Panc1 (cell line): ENCODE results near the gene RUVBL1. TPM values are rescaled to one million over a fixed set of nuclear protein-coding genes. Genes with fewer than 3 reads are reported as not detected.

Source experiments
- ATAC-seq: fragments of 200-7000 bp; cut with Tn5 transposase; 2 replicates; pipeline ENCODE4 v1.9.1; 2020; ENCODE audit warnings: mild to moderate bottlenecking, moderate library complexity
- BruUV-seq: library from RNA; stranded (reverse); fragments of 400-500 nt; replicated peaks from 2 replicates; lab custom pipeline; 2021; lab: Mats Ljungman, UMichigan
- CTCF ChIA-PET: fragments of 300-600 bp; sonication (Branson Sonifier 250); formaldehyde crosslinking; loops from one replicate; lab custom pipeline; 2022; ENCODE audit warnings: antibody characterized with exemption; lab: Charles Lee
- POLR2A ChIA-PET: fragments of 300-600 bp; sonication (Branson Sonifier 250); formaldehyde crosslinking; loops from one replicate; lab custom pipeline; 2022; ENCODE audit warnings: antibody characterized with exemption; lab: Charles Lee
- DNase-seq: peaks from one replicate; pipeline ENCODE4 v3.0.0-alpha.2; 2010; ENCODE audit warnings: low read depth, low spot score
- H3K27ac ChIP-seq: 2 replicates; pipeline ENCODE4 v1.5.1; 2011; ENCODE audit warnings: mild to moderate bottlenecking, low read length, inconsistent platforms
- H3K27me3 ChIP-seq: fragments of 200-500 bp; sonication (Bioruptor generic); 2 replicates; pipeline ENCODE4 v1.6.0; 2014; ENCODE audit warnings: low read length, inconsistent platforms; ENCODE audit not compliant: control insufficient read depth, insufficient read depth
- H3K36me3 ChIP-seq: fragments of 200-500 bp; sonication (Bioruptor generic); 2 replicates; pipeline ENCODE4 v1.5.1; 2014; ENCODE audit warnings: inconsistent platforms, mild to moderate bottlenecking, low read length, moderate library complexity; ENCODE audit not compliant: control insufficient read depth, insufficient read depth
- H3K4me1 ChIP-seq: 2 replicates; pipeline ENCODE4 v1.5.1; 2011; ENCODE audit warnings: inconsistent platforms, mild to moderate bottlenecking, low read length, moderate library complexity; ENCODE audit not compliant: control insufficient read depth, insufficient read depth
- H3K4me3 ChIP-seq, 2 experiments: 2 replicates each; pipeline ENCODE4 v1.5.1; 2011 to 2012; ENCODE audit warnings: low read depth in 2 of 2, low read length in 2 of 2, mild to moderate bottlenecking in 2 of 2, inconsistent platforms in 1 of 2, moderate library complexity in 1 of 2
- H3K9me3 ChIP-seq: fragments of 200-500 bp; sonication (Bioruptor generic); 2 replicates; pipeline ENCODE4 v1.5.1; 2014; ENCODE audit warnings: low read depth, mild to moderate bottlenecking, inconsistent platforms, low read length, moderate library complexity; ENCODE audit not compliant: control insufficient read depth, insufficient read depth
- POLR2AphosphoS5 ChIP-seq: IDR thresholded peaks from 2 replicates; pipeline ENCODE4 v1.6.1; 2012; ENCODE audit warnings: mild to moderate bottlenecking, low read depth, low read length, moderate library complexity
- SIN3A ChIP-seq: IDR thresholded peaks from 2 replicates; pipeline ENCODE4 v1.6.1; 2012; ENCODE audit warnings: low read depth, mild to moderate bottlenecking, low read length, moderate library complexity, borderline replicate concordance; ENCODE audit not compliant: insufficient read depth
- TCF7L2 ChIP-seq: IDR thresholded peaks from 2 replicates; pipeline ENCODE4 v1.6.1; 2011; ENCODE audit warnings: mild to moderate bottlenecking, low read depth, low read length, inconsistent platforms
- in situ Hi-C: cut with HindIII; loops from 2 replicates; pipeline ENCODE4 v1.10.0; 2016; ENCODE audit warnings: low sequenced_read_pairs, low pct_unique_long_range_greater_than_20kb
- intact Hi-C: fragments of 100-400 bp; cut with micrococcal nuclease; formaldehyde crosslinking; loops from one replicate; pipeline ENCODE4 v1.10.0; 2022; ENCODE audit not compliant: unreplicated experiment
- total RNA-seq: library from RNA; stranded (reverse); gene quantifications from one replicate; pipeline ENCODE4 v1.2.1, GENCODE V29; 2021; ENCODE audit not compliant: unreplicated experiment
- TF ChIP-seq, protein P1 (sequence below): fragments of 450-650 bp; IDR thresholded peaks from 2 replicates; pipeline ENCODE4 v1.5.1; 2017; ENCODE audit warnings: mild to moderate bottlenecking
- TF ChIP-seq, protein P2 (sequence below), 2 experiments: IDR thresholded peaks; 2 replicates each; pipeline ENCODE4 v1.6.1; 2011 to 2012; ENCODE audit warnings: low read depth in 2 of 2, control low read depth in 1 of 2, low read length in 1 of 2, mild to moderate bottlenecking in 1 of 2, moderate library complexity in 1 of 2; ENCODE audit not compliant: insufficient read depth in 1 of 2

Gene RUVBL1
- total RNA-seq, 1 experiment from 2014 or later = 122 TPM

DNA sequence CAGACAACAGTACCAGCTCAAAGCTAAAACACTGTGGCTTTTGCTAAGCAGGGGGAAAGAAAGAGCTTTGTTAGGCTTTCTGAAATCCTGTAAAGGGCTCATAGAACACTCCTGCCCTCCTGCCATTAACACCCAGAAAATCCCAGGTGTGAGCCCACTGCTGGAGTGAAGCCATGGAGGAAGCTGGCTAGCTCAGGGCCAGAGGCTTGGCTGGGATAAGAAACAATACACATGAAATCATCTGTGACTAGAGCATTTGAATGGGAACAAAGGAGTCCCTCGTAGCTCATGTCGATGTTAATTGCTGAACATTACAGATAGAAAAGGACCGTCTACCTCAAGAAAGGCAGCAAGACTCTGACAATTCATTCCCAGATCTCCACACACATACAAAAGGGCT, 23.5 kb downstream of the RUVBL1 start:
- no peak for ATAC-seq
- Histone ChIP-seq H3K4me3 (no peak overlapping the region), H3K4me1 (no peaks in the 10 kb centered on the region), H3K27ac (no peak overlapping the region), H3K36me3 (peaks cover 50% of the 10 kb centered on the region), H3K9me3 (no peaks in the 10 kb centered on the region), H3K27me3 (no peaks in the 10 kb centered on the region)
- no peak for DNase-seq
- intact Hi-C loops (no loop called here), in situ Hi-C loops (no loop called here)
- TF ChIP-seq, protein P1, sequence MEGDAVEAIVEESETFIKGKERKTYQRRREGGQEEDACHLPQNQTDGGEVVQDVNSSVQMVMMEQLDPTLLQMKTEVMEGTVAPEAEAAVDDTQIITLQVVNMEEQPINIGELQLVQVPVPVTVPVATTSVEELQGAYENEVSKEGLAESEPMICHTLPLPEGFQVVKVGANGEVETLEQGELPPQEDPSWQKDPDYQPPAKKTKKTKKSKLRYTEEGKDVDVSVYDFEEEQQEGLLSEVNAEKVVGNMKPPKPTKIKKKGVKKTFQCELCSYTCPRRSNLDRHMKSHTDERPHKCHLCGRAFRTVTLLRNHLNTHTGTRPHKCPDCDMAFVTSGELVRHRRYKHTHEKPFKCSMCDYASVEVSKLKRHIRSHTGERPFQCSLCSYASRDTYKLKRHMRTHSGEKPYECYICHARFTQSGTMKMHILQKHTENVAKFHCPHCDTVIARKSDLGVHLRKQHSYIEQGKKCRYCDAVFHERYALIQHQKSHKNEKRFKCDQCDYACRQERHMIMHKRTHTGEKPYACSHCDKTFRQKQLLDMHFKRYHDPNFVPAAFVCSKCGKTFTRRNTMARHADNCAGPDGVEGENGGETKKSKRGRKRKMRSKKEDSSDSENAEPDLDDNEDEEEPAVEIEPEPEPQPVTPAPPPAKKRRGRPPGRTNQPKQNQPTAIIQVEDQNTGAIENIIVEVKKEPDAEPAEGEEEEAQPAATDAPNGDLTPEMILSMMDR = no peak
- TF ChIP-seq TCF7L2 = no peak
- no peak for TF ChIP-seq POLR2AphosphoS5
- TF ChIP-seq, protein P2, sequence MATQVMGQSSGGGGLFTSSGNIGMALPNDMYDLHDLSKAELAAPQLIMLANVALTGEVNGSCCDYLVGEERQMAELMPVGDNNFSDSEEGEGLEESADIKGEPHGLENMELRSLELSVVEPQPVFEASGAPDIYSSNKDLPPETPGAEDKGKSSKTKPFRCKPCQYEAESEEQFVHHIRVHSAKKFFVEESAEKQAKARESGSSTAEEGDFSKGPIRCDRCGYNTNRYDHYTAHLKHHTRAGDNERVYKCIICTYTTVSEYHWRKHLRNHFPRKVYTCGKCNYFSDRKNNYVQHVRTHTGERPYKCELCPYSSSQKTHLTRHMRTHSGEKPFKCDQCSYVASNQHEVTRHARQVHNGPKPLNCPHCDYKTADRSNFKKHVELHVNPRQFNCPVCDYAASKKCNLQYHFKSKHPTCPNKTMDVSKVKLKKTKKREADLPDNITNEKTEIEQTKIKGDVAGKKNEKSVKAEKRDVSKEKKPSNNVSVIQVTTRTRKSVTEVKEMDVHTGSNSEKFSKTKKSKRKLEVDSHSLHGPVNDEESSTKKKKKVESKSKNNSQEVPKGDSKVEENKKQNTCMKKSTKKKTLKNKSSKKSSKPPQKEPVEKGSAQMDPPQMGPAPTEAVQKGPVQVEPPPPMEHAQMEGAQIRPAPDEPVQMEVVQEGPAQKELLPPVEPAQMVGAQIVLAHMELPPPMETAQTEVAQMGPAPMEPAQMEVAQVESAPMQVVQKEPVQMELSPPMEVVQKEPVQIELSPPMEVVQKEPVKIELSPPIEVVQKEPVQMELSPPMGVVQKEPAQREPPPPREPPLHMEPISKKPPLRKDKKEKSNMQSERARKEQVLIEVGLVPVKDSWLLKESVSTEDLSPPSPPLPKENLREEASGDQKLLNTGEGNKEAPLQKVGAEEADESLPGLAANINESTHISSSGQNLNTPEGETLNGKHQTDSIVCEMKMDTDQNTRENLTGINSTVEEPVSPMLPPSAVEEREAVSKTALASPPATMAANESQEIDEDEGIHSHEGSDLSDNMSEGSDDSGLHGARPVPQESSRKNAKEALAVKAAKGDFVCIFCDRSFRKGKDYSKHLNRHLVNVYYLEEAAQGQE (IDR thresholded peaks at IDR 0.05; ENCODE audit: insufficient read depth in 1 of 2, low read depth in 2 of 2, low read length in 1 of 2) = no peak
- TF ChIP-seq SIN3A = no peak
- no TSS peak for BruUV-seq
- ChIA-PET POLR2A (no interaction called here), CTCF (no interaction called here)

DNA sequence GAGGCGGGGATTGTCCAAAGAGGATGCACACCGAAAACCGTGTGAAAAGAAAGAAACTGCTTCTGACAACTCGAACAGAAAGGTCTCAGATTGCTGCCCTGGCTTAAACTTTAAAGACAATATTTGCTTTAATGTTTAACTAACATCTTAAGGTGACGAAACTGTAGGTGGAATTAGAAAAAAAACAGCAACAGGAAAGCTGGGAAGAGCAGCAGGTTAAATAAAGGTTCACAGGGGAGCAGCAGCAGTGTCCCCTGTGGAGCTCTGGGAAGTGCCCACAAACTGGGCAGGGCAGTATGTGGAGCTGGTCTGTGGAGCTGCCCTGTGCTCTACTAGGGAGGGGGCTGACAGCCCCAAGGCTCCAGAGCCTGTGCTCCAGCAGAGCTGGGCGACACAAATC, 25.4 kb downstream of the RUVBL1 start:
- ChIA-PET CTCF (no interaction called here), POLR2A (no interaction called here)
- intact Hi-C loops (no loop called here), in situ Hi-C loops (no loop called here)
- ATAC-seq (no peak), DNase-seq (no peak)
- TF ChIP-seq TCF7L2 (no peak), SIN3A (no peak)
- TF ChIP-seq, protein P2 (IDR thresholded peaks at IDR 0.05; ENCODE audit: insufficient read depth in 1 of 2, low read depth in 2 of 2, low read length in 1 of 2) = no peak
- Histone ChIP-seq H3K9me3 (no peaks in the 10 kb centered on the region), H3K4me3 (no peak overlapping the region), H3K27me3 (no peaks in the 10 kb centered on the region), H3K4me1 (no peaks in the 10 kb centered on the region), H3K36me3 (peaks cover 48% of the 10 kb centered on the region), H3K27ac (no peak overlapping the region)
- no TSS peak for BruUV-seq
